GM18526 (cell line): Measurements from ENCODE around the gene HPGDS.

Source experiments
- POLR2A ChIP-seq: IDR thresholded peaks from 3 replicates; pipeline ENCODE4 v1.6.1; 2011; ENCODE audit not compliant: insufficient read length; ENCODE audit errors: extremely low read depth

The HPGDS gene

GRCh38 chr4:94363136-94363655 is 20.6 kb upstream of the HPGDS start:
- TF ChIP-seq POLR2A, result no peak

GRCh38 chr4:94359838-94360237 is 17.2 kb upstream of the HPGDS start:
- TF ChIP-seq POLR2A, result no peak

GRCh38 chr4:94359221-94359620 is 16.6 kb upstream of the HPGDS start:
- TF ChIP-seq POLR2A, result no peak

- no peak for TF ChIP-seq POLR2A
Measured at GRCh38 chr4:94358101-94358500, 15.5 kb upstream of the HPGDS start.

GRCh38 chr4:94357624-94358023 is 15.0 kb upstream of the HPGDS start:
- no peak for TF ChIP-seq POLR2A

GRCh38 chr4:94356444-94356843 is 13.8 kb upstream of the HPGDS start:
- no peak for TF ChIP-seq POLR2A

- no peak for TF ChIP-seq POLR2A
Measured at GRCh38 chr4:94354474-94354896, 11.8 kb upstream of the HPGDS start.

GRCh38 chr4:94352996-94353395 is 10.4 kb upstream of the HPGDS start:
- no peak for TF ChIP-seq POLR2A

- no peak for TF ChIP-seq POLR2A
Measured at GRCh38 chr4:94352163-94352562, 9.5 kb upstream of the HPGDS start.

- TF ChIP-seq POLR2A, result no peak
Measured at GRCh38 chr4:94351319-94351718, 8.7 kb upstream of the HPGDS start.

GRCh38 chr4:94350095-94350494 is 7.5 kb upstream of the HPGDS start:
- TF ChIP-seq POLR2A, result no peak

GRCh38 chr4:94349193-94349592 is 6.6 kb upstream of the HPGDS start:
- TF ChIP-seq POLR2A, result no peak

- TF ChIP-seq POLR2A, result no peak
Measured at GRCh38 chr4:94348666-94349065, 6.0 kb upstream of the HPGDS start.

GRCh38 chr4:94346541-94346940 is 3.9 kb upstream of the HPGDS start:
- no peak for TF ChIP-seq POLR2A

GRCh38 chr4:94345969-94346368 is 3.3 kb upstream of the HPGDS start:
- TF ChIP-seq POLR2A, result no peak

- TF ChIP-seq POLR2A, result no peak
Measured at GRCh38 chr4:94345266-94345665, 2.6 kb upstream of the HPGDS start.

GRCh38 chr4:94344457-94344856 is 1.8 kb upstream of the HPGDS start:
- no peak for TF ChIP-seq POLR2A
